ENCODE results near the gene ENOX1.
"Not testable (repeated sequence)": the region's sequence is repeated elsewhere in the genome, so short reads cannot be mapped to it uniquely, and the experiment has no call there.

ENOX1 gene

GRCh38 chr13:43168434-43168833 is 618.3 kb downstream of the ENOX1 start:
- DNase-seq: not testable (repeated sequence)

- no peak for DNase-seq
Measured at GRCh38 chr13:43167731-43168130, 619.0 kb downstream of the ENOX1 start.

- no peak for DNase-seq
Measured at GRCh38 chr13:43166644-43167457, 619.9 kb downstream of the ENOX1 start.

Data from suppressor macrophage treated with lipopolysaccharide for 4 hours (primary cell).